HG03095 (cell line): ENCODE data around the gene BSDC1.
"Not testable (repeated sequence)": the region's sequence is repeated elsewhere in the genome, so short reads cannot be mapped to it uniquely, and the experiment has no call there.

Experiments used
- ATAC-seq: cut with Tn5 transposase; IDR thresholded peaks from one replicate; pipeline ENCODE4 v1.9.1; 2021; ENCODE audit warnings: moderate library complexity; ENCODE audit not compliant: unreplicated experiment

The BSDC1 gene

GRCh38 chr1:32394141-32394889 lies at the start of gene BSDC1:
TSS of gene BSDC1 (minus strand) at chr1:32394441. CDS start at chr1:32394414, 27 bp downstream.
- peak; percentile 93 for ATAC-seq

DNA sequence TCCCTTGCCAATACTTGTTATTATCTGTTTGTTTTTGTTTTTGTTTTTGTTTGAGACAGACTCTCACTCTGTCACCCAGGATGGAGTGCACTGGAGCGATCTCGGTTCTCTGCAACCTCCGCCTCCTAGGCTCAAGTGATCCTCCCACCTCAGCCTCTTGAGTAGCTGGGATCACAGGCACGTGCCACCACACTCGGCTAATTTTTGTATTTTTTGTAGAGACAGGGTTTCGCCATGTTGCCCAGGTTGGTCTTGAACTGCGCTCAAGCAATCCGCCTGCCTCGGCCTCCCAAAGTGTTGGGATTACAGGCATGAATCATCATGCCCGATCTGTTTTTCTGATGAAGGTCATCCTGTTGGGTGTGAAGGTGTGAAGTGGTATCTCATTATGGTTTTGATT lies 47.2 kb upstream of the BSDC1 start:
- not testable (repeated sequence) for ATAC-seq

- ATAC-seq: not testable (repeated sequence)
Observed at GRCh38 chr1:32438777-32439176, 44.5 kb upstream of the BSDC1 start.

- ATAC-seq: no peak
Observed at GRCh38 chr1:32438136-32438535, 43.9 kb upstream of the BSDC1 start.

GRCh38 chr1:32431736-32432400 lies 37.6 kb upstream of the BSDC1 start:
- ATAC-seq: no peak

DNA sequence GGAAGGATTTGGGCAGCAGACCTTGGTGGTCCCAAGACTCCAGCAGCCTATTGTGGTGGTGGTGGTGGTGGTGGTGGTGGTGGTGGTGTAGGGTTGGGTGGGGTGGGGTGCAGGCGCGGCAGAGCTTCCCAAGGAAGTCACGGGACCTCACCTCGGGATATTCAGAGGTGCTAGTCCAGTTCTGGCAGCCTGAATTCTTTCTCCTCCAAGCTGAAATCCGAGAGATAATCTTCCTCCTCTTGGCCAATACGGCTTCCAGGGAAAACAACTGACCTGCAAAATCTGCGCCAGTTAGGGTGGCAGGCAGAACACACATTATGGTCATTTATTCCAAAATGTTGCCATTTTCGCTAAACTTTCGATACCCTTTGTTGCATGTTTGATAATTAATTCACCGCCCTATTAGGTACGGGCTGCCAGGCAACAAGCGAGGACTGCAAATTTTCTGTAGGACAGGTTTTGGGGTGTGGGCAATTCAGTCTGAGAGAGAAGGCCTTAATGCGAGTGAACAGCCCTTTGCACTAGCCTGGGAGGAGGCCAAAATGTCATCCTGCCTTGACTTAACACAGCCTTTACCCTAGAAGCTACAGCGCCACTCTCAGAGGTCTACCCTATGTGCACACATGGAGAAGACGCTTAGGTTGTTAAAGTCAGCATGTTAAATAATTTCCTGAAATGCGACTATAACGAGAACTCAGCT lies 33.2 kb upstream of the BSDC1 start:
- ATAC-seq: no peak

DNA sequence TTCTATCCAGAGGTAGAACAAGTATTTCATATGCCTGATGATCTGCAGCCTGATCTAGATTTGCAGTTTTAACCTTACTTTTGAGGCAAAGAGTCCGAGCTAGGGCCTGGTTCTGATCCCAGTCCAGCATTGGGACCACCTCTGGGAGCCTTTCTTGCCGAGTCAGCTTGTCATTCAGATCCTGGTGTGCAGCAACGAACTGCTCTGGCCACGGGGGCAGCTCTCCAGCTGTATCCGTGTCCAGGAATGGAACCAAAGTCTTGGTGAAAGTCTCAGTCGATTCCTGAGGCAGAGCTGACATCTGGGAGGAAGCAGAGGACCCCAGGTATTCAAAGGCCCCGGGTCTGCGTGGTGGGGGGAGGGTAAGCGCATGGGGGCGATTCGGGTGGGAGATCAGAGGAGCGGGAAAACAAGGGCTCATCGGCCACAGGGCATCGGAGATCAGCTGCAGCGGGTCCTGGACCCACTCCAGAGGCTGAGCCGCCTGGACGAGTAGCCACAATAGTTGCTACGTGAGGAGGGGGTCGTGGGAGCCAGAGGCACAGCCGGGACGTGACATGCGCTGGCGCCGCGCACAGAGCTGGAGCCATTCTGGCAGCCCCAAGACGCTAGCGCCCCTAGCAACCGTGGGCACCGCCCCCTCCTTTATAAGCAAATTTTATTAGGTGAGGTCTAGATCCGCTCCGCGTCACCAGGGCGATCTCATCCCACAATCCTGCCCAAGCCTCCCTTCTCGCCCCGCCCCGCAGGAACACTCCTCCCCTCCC lies 32.4 kb upstream of the BSDC1 start:
- no peak for ATAC-seq

DNA sequence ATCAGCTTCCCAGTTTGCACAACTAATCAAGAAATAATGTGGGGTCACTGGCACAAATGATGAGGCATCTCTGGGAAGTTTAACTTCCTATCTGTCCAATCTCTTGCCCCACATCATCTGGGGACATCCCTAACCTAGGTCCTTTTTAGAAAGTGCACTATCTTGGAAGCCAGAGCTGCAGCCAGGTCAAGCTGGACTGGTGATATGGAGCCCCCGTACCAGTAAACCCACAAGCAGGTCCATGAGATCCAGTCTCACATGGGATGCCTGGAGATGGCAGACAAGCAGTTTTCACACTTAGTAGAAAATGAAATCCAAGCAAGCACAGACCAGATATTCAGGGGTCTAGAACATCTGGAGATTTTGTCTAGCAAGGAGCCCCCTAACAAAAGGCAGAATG lies 27.5 kb upstream of the BSDC1 start:
- ATAC-seq: no peak

GRCh38 chr1:32414186-32414886 lies 20.1 kb upstream of the BSDC1 start:
- no peak for ATAC-seq

GRCh38 chr1:32413507-32414185 lies 19.4 kb upstream of the BSDC1 start:
- no peak for ATAC-seq

- no peak for ATAC-seq
Observed at GRCh38 chr1:32411261-32411660, 17.0 kb upstream of the BSDC1 start.

GRCh38 chr1:32406629-32407111 lies 12.4 kb upstream of the BSDC1 start:
- ATAC-seq: no peak

GRCh38 chr1:32405672-32406467 lies 11.6 kb upstream of the BSDC1 start:
- ATAC-seq: no peak

DNA sequence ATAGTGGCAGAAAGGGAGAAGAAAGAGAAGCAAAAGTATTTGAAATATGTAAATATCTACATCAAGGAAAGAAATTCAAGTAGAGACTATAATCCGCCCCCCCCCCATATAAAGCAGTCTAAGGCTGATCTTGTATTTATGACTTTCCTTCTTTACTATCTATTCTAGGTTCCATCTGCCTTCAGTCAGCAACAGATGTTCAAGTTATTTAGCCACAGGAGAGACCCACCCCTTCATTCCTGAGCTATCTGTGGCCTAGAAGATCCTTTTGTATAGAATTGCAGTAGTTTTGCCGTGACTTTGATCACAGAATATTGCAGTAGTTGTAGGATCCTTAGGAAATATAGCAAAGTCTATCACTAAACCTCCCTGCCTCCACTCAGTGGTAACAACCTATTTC lies 10.7 kb upstream of the BSDC1 start:
- ATAC-seq: no peak

DNA sequence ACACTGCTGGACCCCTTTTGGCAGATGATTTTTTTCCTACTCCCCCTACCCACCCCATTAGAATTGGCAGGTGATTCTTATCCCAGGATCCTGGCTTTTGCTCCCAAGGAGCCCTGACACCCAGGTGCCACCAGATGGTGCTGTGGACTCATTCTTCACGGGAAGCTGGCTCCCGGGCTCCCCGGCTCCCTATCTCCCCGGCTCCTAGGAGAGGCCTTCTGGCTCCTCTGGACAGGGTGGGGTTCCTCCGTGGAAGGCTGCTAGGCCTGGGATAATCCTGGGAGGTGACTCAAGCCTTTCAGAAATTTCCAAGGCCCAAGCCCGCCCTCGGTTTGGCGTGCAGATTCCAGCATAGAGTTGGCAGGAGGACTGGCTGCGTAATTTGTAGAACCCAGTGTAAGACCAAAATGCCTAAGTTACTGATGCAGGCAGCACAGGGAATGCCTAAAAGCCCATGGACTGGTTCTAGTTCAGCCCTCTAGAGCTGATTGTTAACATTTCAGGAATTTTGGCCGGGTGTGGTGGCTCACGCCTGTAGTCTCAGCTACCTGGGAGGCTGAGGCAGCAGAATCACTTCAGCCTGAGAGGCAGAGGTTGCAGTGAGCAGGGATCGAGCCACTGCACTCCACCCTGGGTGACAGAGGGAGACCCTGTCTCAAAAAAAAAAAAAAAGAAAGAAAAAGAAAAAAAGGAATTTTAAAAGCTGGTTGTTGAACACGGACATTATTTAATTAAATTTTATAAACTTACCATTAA lies 6.8 kb upstream of the BSDC1 start:
- ATAC-seq: no peak

DNA sequence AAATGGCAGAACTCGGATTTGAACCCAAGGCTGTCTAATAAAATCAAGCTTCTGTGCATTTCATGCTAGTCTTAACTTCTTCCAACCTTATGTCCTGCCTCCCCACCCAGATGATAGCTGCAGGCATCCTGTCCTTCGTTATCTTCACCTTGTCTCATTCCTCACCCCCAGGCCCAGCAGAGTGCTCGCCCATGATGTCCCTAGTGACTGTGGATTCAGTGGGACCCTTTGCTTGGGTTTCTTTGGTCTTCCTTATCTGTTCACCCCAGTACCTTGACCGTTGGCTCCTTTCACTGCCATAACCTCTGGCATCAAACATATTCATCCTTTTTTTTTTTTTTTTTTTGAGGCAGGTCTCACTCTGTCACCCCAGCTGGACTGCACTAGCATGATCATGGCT lies 5.6 kb upstream of the BSDC1 start:
- ATAC-seq: no peak

GRCh38 chr1:32398401-32398800 lies 4.2 kb upstream of the BSDC1 start:
- no peak for ATAC-seq

- ATAC-seq: not testable (repeated sequence)
Observed at GRCh38 chr1:32396524-32396923, 2.3 kb upstream of the BSDC1 start.
